GM12875 (cell line): Measurements from ENCODE around the gene TEX101.

Experiments used
- H3K4me3 ChIP-seq: one replicate; pipeline ENCODE4 v1.5.1; 2011; ENCODE audit warnings: low read depth, low read length, control low read depth
- TF ChIP-seq, protein P1 (sequence below): IDR thresholded peaks from 2 replicates; pipeline ENCODE4 v1.5.1; 2011; ENCODE audit warnings: low read depth, mild to moderate bottlenecking, control low read depth, inconsistent platforms, low read length, moderate library complexity, borderline replicate concordance; ENCODE audit not compliant: insufficient read depth

Gene TEX101

DNA sequence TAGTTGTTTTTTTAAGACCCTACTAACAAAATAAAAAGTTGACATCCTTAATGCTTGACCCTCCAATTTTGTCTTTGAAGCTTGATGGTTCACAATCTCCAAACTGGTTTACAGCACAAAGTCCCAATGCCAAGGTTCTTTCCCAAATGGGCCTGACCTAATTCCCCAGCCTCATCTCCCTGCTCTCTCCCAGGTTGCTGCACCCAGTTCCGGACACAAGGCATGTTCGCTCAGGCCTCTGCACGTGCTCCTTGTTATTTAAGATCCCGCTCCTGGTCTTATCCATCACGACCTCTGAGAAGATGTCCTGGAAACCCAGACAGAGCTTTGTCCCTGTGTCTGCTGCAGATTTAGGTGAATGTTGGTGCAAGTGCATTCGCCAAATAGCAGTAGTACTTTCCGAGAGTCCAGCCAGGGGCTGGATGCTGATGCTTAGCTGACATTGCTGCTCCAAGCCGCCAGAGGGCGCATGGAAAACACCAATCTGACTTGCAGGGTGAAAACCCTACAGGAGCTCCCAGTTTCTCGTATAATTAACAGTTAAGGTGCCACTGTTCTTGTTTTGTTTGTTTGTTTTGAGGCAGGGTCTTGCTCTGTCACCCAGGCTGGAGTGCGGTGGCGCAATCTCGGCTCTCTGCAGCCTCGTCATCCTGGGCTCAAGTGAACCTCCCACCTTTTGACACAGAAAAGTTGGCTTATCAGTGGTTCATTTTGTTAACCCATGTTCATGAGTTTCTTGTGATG lies 32.2 kb downstream of the TEX101 start:
- TF ChIP-seq, protein P1, sequence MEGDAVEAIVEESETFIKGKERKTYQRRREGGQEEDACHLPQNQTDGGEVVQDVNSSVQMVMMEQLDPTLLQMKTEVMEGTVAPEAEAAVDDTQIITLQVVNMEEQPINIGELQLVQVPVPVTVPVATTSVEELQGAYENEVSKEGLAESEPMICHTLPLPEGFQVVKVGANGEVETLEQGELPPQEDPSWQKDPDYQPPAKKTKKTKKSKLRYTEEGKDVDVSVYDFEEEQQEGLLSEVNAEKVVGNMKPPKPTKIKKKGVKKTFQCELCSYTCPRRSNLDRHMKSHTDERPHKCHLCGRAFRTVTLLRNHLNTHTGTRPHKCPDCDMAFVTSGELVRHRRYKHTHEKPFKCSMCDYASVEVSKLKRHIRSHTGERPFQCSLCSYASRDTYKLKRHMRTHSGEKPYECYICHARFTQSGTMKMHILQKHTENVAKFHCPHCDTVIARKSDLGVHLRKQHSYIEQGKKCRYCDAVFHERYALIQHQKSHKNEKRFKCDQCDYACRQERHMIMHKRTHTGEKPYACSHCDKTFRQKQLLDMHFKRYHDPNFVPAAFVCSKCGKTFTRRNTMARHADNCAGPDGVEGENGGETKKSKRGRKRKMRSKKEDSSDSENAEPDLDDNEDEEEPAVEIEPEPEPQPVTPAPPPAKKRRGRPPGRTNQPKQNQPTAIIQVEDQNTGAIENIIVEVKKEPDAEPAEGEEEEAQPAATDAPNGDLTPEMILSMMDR = peak; percentile 89
- H3K4me3 ChIP-seq = no peak overlapping the region

DNA sequence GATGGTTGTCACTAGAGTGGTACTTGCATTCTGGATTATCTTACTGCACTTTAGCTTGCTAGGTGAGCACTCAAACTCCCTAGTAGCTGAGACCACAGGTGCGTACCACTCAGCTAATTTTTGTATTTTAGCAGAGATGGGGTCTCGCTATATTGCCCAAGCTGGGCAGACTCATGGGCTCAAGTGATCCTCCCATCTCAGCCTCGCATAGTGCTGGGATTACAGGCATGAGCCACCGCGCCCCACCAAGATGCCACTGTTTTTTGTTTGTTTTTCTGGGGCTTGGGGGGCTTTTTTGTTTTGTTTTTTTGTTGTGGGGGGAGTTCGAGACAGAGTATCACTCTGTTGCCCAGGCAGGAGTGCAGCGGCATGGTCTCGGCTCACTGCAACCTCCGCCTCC lies 33.0 kb downstream of the TEX101 start:
- H3K4me3 ChIP-seq = no peak overlapping the region
- TF ChIP-seq, protein P1 = no peak

DNA sequence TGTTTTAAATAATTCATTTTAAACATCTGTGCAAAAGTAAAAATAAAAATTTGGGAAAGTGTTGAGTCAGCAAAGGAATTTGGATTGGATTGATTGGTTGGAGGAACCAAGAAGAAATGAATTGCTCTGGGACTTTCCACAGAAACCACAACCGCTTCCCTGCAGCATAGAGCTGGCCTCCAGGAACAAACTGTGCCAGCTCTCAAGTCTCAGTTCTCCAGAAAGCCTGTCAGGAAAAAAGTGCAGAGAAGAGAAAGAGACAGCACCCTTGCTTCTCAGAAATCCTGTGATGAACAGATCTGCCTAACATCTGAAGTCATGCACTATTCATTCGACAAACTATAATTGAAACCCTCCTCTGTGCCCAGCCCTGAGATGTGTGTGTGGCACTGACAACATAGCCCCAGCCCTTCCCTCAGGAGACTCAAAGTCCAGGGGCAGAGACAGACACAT lies 35.9 kb downstream of the TEX101 start:
- TF ChIP-seq, protein P1 = no peak

DNA sequence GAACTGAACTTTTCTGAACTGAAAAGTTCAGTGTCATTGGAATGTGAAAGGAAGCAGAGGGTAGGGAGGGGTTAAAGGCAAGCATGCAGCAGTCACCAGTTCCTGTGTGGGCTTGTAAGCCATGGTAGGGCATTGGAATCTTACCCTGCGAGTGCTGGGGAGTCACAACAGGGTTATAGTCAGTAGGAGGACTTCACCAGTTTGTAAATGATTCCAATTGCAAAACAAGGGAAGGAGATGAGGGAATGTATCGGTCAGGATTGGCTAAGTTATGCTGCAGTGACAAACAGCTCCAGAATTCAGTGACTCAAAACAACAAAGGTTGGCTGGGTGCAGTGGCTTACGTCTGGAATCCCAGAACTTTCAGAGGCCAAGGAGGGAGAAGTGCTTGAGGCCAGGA lies 37.9 kb downstream of the TEX101 start:
- TF ChIP-seq, protein P1 = no peak
- no peak overlapping the region for H3K4me3 ChIP-seq

More for the DNA sequence above, 35.9 kb downstream of the TEX101 start:
- H3K4me3 ChIP-seq = no peak overlapping the region

DNA sequence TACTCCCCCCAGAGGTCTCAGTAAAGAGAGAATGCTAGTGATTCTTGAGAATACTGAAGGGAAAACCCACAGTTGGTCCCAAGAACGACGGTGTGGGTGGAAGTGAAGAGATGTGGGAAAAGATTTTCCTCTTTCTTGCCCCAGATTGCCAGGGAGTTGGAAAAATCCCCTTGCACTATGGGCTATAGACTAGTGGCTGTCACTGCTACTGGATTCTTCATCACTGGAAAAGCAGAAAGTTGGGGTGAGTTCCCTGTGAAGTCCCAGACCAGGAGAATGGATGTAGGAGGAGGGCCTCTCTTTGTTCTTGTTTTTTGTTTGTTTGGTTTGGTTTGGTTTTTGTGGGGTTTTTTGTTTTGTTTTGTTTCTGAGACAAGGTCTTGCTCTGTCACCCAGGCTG lies 39.3 kb downstream of the TEX101 start:
- TF ChIP-seq, protein P1 = no peak
- H3K4me3 ChIP-seq = no peak overlapping the region

DNA sequence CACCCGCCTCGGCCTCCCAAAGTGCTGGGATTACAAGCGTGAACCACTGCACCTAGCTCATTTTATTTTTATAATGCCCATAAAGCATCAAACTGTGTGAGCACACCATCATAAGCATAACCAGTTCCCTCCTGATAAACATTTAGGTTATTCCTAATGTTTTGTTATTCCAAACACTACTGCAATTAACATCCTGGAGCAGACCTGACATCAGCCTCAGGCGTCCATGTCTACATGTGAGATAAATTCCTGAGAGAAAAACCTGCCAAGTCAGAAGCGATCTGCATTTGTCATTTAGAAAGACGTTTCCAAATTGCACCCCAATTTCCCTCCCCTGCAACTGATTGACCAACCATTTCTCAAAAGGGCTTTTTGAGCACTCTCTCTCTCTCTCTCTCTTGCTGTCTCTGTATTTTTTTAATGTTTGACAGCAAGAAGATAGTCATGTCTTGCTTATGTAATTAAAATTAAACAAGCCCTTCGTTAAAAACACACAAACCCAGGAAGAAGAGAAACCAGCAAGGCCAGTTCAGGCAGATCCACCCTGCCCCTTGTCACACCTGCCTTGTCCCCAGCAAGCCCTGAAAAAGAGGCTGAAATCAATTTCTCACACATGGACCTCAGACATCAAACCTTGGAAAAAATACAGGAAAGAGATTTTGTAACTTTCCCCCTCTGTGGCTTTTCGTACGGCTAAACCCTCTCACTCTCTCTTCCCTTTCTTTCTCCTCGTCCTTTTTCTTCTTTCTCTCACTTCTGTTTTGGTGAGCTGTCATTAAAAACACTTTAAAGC lies 40.8 kb downstream of the TEX101 start:
- no peak overlapping the region for H3K4me3 ChIP-seq
- TF ChIP-seq, protein P1 = no peak
